GM18907 (cell line): Measurements from ENCODE around the gene PDS5B.
A peak's percentile ranks its signal among the peaks of the same experiment; 100 is the strongest.
"Not testable (repeated sequence)": the region's sequence is repeated elsewhere in the genome, so short reads cannot be mapped to it uniquely, and the experiment has no call there.

Source experiments
- ATAC-seq: cut with Tn5 transposase; IDR thresholded peaks from one replicate; pipeline ENCODE4 v1.9.1; 2021; ENCODE audit warnings: mild to moderate bottlenecking, moderate library complexity; ENCODE audit not compliant: unreplicated experiment

Gene PDS5B

DNA sequence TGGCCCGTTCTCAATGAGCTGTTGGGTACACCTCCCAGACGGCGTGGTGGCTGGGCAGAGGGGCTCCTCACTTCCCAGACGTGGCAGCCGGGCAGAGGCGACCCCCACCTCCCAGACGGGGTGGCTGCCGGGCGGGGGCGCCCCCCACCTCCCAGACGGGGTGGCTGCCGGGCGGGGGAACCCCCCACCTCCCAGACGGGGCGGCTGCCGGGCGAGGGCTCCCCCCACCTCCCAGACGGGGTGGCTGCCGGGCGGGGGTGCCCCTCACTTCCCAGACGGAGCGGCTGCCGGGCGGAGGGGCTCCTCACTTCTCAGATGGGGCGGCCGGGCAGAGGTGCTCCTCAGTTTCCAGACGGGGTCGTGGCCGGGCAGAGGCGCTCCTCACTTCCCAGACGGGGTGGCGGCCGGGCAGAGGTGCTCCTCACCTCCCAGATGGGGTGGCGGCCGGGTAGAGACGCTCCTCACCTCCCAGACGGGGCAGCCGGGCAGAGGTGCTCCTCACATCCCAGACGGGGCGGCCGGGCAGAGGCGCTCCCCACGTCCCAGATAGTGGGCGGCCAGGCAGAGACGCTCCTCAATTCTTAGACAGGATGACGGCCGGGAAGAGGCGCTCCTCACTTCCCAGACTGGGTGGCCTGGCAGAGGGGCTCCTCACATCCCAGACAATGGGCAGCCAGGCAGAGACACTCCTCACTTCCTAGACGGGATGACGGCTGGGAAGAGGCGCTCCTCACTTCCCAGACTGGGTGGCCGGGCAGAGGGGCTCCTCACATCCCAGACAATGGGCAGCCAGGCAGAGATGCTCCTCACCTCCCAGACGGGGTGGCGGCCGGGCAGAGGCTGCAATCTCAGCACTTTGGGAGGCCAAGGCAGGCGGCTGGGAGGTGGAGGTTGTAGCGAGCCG lies 135.1 kb downstream of the PDS5B start:
- not testable (repeated sequence) for ATAC-seq

DNA sequence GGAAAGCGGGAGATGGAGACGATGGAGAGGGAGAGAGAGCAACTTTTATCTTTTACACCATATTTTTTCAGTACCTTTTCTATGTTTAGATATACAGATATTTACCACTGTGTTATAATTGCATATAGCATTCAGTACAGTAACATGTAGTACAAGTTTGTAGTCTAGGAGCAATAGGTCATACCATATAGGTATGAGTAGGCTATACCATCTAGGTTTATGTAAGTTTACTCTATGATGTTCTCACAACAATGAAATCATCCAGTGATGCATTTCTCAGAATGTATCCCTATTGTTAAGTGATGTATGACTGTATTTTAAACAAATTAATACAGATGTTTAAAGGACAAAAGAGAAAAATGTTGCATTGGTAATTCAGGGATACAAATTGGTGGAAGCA lies 136.1 kb downstream of the PDS5B start:
- no peak for ATAC-seq

DNA sequence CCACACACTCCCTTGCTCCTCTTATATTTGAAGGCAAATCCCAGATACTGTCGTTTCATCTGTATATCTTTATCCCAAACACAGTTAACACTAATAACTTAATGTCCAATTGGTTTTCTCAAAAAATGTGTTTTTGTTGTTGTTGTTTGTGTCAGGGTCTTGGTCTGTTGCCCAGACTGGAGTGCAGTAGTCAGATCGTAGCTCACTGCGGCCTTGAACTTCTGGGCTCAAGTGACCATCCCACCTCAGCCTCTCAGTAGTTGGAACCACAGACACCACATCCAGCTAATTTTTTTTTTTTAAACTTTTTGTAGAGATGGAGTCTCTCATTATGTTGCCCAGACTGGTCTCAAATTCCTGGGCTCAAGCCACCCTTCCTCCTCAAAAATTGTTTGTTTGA lies 137.7 kb downstream of the PDS5B start:
- ATAC-seq: no peak

DNA sequence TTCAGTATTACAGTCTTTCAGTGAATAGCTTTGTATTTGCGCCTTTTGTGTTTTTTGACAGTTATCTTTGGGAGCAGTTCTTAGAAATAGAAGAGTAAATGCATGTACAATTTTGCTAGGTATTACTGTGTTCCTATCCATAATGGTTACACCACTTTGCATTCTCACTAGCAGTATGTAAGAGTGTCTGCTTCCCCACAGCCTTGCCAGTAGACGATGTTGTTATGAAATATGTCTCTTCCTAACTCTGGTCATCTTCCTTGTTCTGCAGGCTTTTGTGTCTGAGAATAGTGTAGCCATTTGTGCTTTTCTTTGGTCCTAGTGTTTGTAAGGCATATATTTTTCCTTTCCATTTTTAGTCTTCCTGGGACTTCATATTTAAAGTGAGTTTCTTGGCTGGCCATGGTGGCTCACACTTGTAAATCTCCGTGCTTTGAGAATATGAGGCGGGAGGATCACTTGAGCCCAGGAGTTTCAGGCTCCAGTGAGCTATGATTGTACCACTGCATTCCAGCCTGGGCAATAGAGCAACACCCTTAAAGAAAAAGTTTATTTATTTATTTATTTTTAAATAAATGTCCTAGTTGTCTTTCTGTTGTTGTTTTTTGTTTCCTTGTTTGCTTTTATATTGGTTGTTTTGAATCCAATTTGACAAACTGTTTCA lies 140.3 kb downstream of the PDS5B start:
- no peak for ATAC-seq

DNA sequence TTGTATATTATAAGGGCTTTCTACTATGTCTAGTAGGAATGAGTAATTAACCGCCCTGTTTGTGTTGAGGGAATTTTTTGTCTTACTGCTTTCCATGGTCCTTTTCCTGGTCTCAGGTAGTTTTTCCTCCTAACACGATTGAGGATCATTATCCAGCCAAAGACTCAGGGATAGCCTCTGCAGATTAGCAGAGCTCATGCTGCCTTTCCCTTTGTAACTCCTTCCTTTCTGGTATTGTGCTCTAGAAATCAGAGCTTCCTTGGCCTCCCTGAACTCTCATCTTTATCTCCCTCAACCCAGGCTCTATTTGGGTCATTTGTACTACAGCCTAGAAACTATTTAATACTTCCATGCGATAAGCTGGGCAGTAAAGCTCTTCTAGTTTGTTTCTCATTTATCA lies 142.1 kb downstream of the PDS5B start:
- no peak for ATAC-seq

DNA sequence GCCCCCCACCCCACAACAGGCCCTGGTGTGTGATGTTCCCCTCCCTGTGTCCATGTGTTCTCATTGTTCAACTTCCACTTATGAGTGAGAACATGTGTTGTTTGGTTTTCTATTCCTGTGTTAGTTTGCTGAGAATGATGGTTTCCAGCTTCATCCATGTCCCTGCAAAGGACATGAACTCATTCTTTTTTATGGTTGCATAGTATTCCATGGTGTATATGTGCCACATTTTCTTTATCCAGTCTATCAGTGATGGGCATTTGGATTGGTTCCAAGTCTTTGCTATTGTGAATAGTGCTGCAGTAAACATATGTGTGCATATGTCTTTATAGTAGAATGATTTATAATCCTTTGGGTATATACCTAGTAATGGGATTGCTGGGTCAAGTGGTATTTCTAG lies 142.8 kb downstream of the PDS5B start:
- ATAC-seq: not testable (repeated sequence)

DNA sequence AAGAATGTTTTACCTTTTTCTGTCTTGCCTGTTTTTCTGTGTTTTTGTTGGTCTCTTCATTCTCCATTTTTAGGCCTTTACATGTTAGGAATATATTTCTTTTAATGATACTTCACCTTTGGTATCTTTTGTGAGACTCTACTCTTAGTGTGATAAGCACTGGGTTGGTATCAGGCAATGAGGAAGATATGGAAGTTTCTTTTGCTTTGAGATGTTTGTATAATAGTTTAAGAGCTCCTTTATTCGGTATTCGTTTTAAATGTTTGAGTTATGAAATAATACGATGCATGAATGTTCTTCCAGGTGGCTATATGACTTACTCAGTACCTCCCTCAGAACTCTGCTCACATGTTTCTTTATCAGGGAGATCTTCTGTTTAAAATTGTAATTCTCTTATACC lies 144.8 kb downstream of the PDS5B start:
- ATAC-seq: no peak

DNA sequence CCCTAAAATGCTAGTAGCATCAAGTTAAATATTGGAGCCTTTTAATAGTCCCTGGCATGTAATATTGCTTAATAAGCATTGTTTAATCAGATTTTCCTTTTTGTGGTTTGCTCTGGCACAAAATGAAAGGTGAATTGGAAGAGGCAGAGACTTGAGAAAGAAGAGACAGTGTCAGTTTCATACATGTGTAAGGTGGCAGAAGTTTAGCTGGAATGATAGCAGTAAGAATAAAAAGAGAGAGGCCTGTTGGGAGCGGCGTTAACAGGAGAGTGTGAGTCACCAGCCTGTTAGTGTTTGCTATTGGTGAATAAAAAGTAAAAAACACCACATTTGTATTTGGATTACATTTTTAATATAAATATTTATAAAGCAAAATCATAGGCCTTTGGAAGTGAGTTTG lies 145.3 kb downstream of the PDS5B start:
- no peak for ATAC-seq

DNA sequence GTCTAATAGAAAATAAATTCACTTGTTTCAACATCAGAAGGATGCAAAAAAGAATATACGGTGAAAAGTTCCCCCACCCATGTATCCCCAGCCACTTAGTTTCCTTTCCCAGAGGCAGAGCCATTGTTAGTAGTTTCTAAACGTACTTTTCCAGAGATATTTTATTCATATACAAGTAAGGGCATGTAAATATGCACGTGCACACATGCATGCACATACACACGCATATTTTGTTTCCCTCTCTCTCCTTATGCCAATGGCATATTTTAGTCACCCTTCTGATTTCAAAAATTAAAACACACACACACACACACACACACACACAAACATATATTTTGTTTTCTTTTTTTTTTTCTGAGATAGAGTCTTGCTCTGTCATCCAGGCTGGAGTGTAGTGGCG lies 147.4 kb downstream of the PDS5B start:
- no peak for ATAC-seq

DNA sequence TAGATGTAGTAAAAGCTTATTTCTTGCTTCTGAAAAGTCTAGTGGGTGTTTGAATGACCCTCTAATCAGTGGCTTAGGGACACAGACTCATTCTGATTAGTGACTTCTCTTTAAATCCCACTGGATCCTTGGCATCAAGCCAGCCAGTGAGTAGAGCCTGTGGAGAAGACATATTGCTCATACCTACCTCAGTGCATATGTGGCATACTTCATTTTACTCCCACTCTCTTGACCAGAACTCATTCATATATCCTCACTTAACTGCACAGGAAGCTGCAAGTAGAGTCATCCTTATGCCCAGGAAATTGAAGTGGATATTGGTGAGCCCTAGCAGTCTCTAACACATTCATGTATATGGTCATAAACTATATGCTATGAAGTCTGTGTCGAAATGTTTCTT lies 148.3 kb downstream of the PDS5B start:
- no peak for ATAC-seq

DNA sequence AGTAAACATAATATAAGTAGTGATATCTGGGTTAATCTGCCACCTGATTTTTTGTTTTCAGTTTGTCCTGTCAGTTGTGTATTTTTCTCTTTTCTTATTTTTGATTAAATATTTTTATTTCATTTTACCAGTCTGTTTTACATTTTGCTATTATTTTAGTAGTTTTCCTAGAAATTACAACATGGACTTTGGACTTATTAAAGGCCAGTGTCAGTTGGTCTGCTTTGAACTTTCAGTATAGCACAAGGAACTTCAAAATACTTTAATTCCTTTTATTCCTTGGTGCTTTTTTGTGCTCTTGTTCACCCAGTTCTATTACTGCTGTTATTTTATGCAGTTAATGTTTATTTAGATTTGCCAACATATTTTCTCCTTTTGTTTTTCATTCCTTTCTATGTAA lies 149.6 kb downstream of the PDS5B start:
- ATAC-seq: no peak

DNA sequence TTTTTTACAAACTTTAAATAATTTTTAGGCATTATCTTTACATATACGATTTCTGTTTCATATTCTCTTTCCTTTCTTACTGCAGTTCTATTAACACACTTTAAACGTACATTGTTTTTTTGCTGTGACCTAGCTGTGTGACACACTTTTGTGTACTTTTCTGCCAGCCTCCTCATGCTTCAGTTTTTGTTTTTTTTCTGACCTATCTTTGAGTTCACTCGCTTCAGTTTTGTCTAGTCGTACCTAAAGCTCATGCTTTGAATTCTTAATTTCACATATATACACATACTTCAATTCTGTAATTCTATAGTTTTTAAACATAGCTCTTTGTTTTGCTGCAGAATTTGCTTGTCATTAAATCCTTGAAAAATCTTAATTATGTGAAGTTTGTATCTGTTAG lies 150.4 kb downstream of the PDS5B start:
- ATAC-seq: no peak

DNA sequence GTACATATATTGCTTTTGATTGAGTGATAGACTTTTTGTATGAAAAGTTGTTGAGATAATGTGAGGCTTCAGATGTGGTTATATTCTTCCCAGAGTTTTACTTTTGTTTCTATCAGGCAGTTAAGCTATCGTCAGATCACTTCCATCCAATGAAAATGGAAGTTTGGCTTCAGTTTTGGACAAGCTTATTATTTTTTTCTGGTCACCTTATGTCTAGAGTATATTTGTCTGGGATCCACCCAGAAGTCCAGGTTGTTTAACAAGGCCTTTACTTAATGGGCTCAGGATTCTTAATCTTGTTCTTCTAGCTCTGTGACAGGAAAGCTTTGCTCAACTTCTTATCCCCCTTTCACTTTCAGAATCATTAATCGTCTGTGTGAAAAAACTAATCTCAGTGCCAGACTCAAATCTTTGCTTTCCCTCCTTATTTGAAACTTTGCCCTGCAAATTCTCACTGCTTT lies 150.9 kb downstream of the PDS5B start:
- ATAC-seq: peak; percentile 69

DNA sequence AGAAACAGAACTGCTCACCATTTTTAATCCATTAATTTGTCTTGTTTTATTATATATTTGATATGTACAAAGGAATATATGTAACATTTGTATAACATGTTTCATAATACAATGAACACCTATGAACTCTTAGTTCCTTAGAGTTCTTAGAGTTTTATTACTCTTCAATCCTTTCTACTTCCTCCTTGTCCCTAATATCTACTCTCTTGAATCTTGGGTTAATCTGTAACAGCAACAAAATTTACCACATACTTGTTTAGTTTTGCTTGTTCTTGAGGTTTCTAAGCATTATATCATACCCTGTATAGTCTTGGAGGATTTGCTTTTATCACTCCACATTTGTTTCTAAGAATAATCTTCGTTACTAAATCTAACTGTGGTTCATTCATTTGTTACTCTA lies 151.4 kb downstream of the PDS5B start:
- ATAC-seq: peak; percentile 82

DNA sequence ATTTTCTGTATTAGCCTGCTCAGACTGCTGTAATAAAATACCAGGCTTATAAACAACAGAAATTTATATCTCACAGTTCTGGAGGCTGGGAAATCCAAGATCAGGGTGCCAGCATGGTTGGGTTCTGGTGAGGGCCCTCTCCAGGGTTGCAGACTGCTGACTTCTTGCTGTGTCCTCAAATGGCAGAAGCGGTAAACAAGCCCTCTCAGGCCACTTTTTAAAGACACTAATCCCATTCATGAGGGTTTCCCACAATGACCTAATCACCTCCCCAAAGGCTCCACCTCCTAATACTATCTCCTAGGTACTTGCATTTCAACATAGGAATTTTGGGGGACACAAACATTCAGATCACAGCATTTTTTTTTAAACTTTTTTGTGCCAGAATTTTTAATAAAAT lies 159.3 kb downstream of the PDS5B start:
- no peak for ATAC-seq

DNA sequence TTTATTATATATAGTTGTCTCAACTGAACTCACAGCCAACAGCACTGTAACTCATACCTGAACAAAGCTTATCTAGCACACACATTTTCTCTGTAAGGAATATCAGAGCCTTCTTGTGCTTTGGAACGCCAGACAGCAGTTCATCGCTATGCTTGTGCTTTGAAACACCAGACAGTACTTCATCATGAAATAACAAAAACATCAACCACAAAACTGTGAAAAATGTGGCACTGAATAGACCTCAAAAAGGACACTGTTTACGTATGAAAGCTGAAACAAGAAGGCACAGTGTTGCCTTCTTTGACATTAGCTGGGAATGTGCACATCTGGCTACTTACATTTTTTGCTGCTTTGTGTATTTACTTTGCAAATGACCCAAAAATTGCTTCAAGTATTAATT lies 160.2 kb downstream of the PDS5B start:
- ATAC-seq: no peak

DNA sequence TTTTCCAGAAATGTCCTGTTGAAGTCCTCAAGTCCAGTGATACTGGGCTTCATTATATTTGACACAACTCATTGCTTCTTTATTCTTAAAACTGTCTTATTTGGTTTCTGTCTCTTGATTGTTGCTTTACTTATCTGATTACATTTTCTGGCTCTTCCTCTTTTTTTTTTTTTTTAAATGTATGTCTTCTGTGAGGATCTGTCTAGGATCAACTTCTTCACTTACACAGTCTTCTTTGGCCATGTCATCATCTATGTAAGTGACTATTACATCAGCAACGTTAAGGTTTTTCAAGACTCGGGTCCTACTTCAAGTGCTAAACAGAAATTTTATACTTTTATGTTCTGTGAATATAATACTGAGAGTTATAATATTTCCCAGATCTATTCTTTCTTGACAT lies 162.1 kb downstream of the PDS5B start:
- ATAC-seq: no peak

DNA sequence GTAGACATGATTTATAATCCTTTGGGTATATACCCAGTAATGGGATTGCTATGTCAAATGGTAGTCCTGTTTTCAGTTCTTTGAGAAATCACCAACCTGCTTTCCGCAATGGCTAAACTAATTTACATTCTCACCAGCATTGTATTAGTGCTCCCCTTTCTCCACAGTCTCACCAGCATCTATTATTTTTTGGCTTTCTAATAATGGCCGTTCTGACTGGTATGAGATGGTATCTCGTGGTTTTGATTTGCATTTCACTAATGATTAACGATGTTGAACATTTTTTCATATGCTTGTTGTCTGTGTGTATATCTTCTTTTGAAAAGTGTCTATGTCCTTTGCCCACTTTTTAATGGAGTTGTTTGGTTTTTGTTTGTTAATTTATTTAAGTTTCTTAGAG lies 165.1 kb downstream of the PDS5B start:
- ATAC-seq: peak; percentile 50

DNA sequence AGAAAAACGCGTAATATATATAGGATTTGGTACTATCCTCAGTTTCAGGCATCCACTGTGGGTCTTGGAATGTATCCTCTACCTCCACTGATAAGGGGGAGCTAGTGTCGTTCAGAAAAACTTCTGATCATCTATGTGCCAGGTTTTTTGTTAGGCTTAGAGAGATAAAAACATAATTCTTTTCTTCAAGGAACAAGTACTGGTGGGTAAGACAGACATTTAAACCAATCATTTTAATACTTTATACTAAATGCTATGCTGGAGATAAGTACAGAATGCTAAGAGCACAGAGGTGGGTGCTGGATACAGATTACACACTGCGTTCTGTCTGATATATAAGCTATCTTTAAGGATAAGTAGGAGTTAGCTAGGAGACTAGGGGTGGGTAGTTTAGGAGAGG lies 166.1 kb downstream of the PDS5B start:
- no peak for ATAC-seq

DNA sequence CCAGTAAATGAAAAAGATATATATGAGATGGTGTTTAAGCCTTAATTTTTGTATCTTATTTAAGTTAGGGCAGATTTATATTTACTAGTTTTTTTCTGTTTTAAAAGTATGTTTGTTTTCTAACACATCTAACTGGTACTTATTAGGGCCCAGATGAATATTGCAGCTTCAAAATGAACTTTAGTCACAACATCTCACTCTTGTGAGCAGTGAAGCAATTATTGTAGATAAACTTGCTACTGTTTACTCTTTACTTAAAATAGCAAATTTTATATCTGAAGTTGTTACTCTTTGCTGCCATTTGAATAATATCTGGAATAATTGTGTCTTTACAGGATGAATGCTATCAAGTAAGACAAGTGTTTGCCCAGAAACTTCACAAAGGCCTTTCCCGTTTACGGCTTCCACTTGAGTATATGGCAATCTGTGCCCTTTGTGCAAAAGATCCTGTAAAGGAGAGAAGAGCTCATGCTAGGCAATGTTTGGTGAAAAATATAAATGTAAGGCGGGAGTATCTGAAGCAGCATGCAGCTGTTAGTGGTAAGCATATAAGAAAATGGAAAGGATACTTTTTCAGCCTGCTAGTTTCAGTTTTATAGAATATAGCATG lies 166.8 kb downstream of the PDS5B start:
- ATAC-seq: no peak

DNA sequence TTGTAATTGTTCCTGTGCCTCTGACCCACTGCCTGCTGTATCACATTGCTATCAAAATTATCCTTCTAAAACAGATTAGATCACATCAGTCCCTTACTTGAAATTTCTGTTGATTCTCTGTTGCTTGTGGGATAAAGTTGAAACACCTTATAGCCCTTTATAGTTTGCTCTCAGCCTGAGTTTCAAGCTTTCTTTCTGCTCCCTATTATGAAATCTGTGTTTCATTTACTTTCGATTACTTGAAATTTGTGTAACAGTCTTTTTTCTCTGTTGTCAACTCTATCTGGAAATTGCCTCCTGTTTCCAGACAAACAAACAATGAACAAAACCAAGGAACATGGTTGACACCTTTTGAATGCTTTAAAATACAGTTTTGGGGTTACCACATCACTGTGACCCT lies 167.9 kb downstream of the PDS5B start:
- ATAC-seq: no peak

DNA sequence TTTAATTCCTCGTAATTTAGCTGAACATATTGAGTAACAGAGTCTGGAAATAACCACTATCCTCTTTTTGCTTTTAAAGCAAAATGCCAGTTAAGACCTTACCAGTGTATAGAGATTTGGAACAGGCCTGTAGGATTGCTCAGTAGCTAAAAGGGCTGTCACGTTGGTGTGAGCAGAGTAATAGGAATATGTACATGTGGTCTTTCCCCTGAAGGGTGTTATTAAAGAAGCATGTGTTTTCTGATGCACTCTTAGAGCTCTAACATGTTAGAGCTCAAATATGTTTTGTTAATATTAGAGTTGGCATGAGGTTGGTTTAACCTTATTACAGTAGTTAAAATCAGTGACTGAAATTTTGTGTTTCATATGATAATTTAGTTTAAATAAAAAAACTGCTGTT lies 172.9 kb downstream of the PDS5B start:
- no peak for ATAC-seq
